Gastrocnemius medialis (tissue), 4 donors: ENCODE measurements around the gene SLFNL1.

ENCODE experiments used
- CTCF ChIP-seq, 5 experiments: fragments of 450-650 bp in 3 of 5; fragments of 200-600 bp in 2 of 5; sonication (generic) in 2 of 5; IDR thresholded peaks in 4 of 5; conservative IDR thresholded peaks in 1 of 5; 1 replicate in 4 of 5; 2 replicates in 1 of 5; pipeline ENCODE4 v1.5.1; 2016 to 2019; ENCODE audit warnings: antibody characterized with exemption in 5 of 5, mild to moderate bottlenecking in 3 of 5, moderate library complexity in 3 of 5
- POLR2A ChIP-seq, 2 donors: fragments of 450-650 bp; IDR thresholded peaks; one replicate each; pipeline ENCODE4 v1.6.1; 2017; ENCODE audit warnings: antibody characterized with exemption in 2 of 2, mild to moderate bottlenecking in 2 of 2, moderate library complexity in 2 of 2

- TF ChIP-seq CTCF (IDR thresholded peaks at IDR 0.05 in 4 of 5, conservative IDR thresholded peaks at IDR 0.05 in 1 of 5) (no peak), POLR2A (IDR thresholded peaks at IDR 0.05) (no peak)
These were observed 36.4 kb downstream of the SLFNL1 start for GRCh38 chr1:40985161-40985560.
